NCI-H748 (cell line): ENCODE measurements around the gene DCTD.

Experiments
- DNase-seq: peaks from one replicate; lab custom pipeline; 2025; ENCODE audit not compliant: unreplicated experiment; lab: John Stamatoyannopoulos, UW

DCTD gene

GRCh38 chr4:182842759-182843390, 74.3 kb downstream of the DCTD start:
- no peak for DNase-seq

GRCh38 chr4:182842104-182842600, 75.0 kb downstream of the DCTD start:
- no peak for DNase-seq

GRCh38 chr4:182840108-182840507, 77.1 kb downstream of the DCTD start:
- no peak for DNase-seq
